HS-5 (cell line): ENCODE measurements around the gene RAB27B.

Experiments
- DNase-seq: peaks from one replicate; pipeline ENCODE4 v3.0.0-alpha.2; 2012; ENCODE audit warnings: low read depth

RAB27B gene

GRCh38 chr18:54910161-54910919, 82.1 kb downstream of the RAB27B start:
- DNase-seq: no peak

- DNase-seq: no peak
These were observed 83.3 kb downstream of the RAB27B start for GRCh38 chr18:54911551-54911950.

GRCh38 chr18:54914816-54915215, 86.5 kb downstream of the RAB27B start:
- DNase-seq: no peak

- DNase-seq: no peak
These were observed 88.2 kb downstream of the RAB27B start for GRCh38 chr18:54916507-54916906.

- no peak for DNase-seq
These were observed 89.8 kb downstream of the RAB27B start for GRCh38 chr18:54918060-54918459.

- no peak for DNase-seq
These were observed 91.1 kb downstream of the RAB27B start for GRCh38 chr18:54919412-54919811.

- no peak for DNase-seq
These were observed 95.2 kb downstream of the RAB27B start for GRCh38 chr18:54923339-54923956.

GRCh38 chr18:54924948-54925347, 96.7 kb downstream of the RAB27B start:
- no peak for DNase-seq

- DNase-seq: no peak
These were observed 98.5 kb downstream of the RAB27B start for GRCh38 chr18:54926593-54927325.

- no peak for DNase-seq
These were observed 100.0 kb downstream of the RAB27B start for GRCh38 chr18:54928236-54928635.

- no peak for DNase-seq
These were observed 102.9 kb downstream of the RAB27B start for GRCh38 chr18:54931152-54931551.

GRCh38 chr18:54932472-54932871, 104.2 kb downstream of the RAB27B start:
- DNase-seq: no peak

- no peak for DNase-seq
These were observed 110.2 kb downstream of the RAB27B start for GRCh38 chr18:54938506-54938905.

GRCh38 chr18:54939361-54939917, 111.2 kb downstream of the RAB27B start:
- DNase-seq: no peak

- DNase-seq: no peak
These were observed 113.9 kb downstream of the RAB27B start for GRCh38 chr18:54942144-54942543.

GRCh38 chr18:54942569-54942968, 114.3 kb downstream of the RAB27B start:
- DNase-seq: no peak
